GM19324 (cell line): ENCODE data around the gene COG4.

Source experiments
- ATAC-seq: cut with Tn5 transposase; IDR thresholded peaks from one replicate; pipeline ENCODE4 v1.9.1; 2021; ENCODE audit warnings: mild to moderate bottlenecking, moderate library complexity; ENCODE audit not compliant: unreplicated experiment, low FRiP score

Gene COG4

GRCh38 chr16:70482624-70483023 is 40.7 kb downstream of the COG4 start:
- ATAC-seq: no peak

- no peak for ATAC-seq
Observed at GRCh38 chr16:70481929-70482536, 41.3 kb downstream of the COG4 start.

- ATAC-seq: no peak
Observed at GRCh38 chr16:70480127-70481105, 42.9 kb downstream of the COG4 start.

- no peak for ATAC-seq
Observed at GRCh38 chr16:70478912-70479341, 44.4 kb downstream of the COG4 start.

- no peak for ATAC-seq
Observed at GRCh38 chr16:70478169-70478568, 45.2 kb downstream of the COG4 start.

- peak; percentile 48 for ATAC-seq
Observed at GRCh38 chr16:70476272-70477020, 46.9 kb downstream of the COG4 start.

- no peak for ATAC-seq
Observed at GRCh38 chr16:70475054-70475871, 48.1 kb downstream of the COG4 start.

- no peak for ATAC-seq
Observed at GRCh38 chr16:70474320-70475053, 48.9 kb downstream of the COG4 start.

- no peak for ATAC-seq
Observed at GRCh38 chr16:70473446-70474319, 49.7 kb downstream of the COG4 start.

GRCh38 chr16:70472786-70473433 is 50.4 kb downstream of the COG4 start:
- ATAC-seq: no peak

GRCh38 chr16:70470927-70471341 is 52.4 kb downstream of the COG4 start:
- no peak for ATAC-seq

- ATAC-seq: no peak
Observed at GRCh38 chr16:70470141-70470926, 53.0 kb downstream of the COG4 start.

- ATAC-seq: no peak
Observed at GRCh38 chr16:70468776-70469525, 54.4 kb downstream of the COG4 start.

GRCh38 chr16:70467608-70468007 is 55.7 kb downstream of the COG4 start:
- no peak for ATAC-seq

GRCh38 chr16:70467113-70467512 is 56.2 kb downstream of the COG4 start:
- ATAC-seq: no peak

GRCh38 chr16:70466805-70467076 is 56.6 kb downstream of the COG4 start:
- no peak for ATAC-seq
